Measurements from ENCODE around the gene VGLL4.

VGLL4 gene

DNA sequence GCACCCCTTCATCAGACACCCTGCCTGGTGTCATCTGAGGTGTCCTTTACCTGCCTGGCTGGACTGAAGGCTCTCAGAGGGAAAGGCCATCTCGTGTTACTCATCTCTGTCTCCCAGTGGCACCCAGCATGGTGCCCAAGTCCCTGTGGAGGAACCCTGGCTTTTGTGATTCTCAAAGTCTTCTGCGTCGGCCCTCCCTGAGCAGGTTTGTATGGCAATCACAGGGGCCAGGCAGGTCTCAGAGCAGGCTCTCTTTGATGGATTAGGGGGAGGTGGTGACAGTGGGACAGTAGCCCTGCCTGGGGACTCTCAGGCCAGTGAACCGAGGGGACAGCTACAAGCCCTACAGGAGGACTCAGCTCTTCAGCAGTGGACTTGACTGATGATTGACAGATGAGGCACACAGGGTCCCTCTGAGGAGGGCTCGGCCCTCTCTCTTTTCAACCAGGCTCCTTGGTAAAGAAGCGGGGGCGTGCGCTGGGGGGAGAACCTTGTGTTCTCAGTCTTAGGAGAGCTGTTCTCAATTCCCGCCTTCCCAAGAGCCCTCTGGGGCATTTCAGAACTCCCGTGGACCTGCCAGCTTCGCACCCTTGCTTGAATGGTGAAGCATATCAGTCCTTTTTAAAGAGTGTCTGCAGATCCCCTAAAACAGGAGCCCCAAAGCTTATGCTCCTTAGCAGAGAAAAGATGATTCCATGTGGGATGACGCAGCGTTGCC, 108.3 kb downstream of the VGLL4 start:
- ATAC-seq, result no peak

GRCh38 chr3:11534793-11535101, 109.0 kb downstream of the VGLL4 start:
- TF ChIP-seq ZNF70 (CRISPR knock-in tag; IDR thresholded peaks at IDR 0.05) (no peak), ESRRG (CRISPR knock-in tag; IDR thresholded peaks at IDR 0.05) (no peak), CSRNP3 (CRISPR knock-in tag; IDR thresholded peaks at IDR 0.05) (no peak), GLIS3 (CRISPR knock-in tag; IDR thresholded peaks at IDR 0.05) (no peak), SNAI2 (CRISPR knock-in tag; IDR thresholded peaks at IDR 0.05) (no peak), BACH2 (CRISPR knock-in tag; IDR thresholded peaks at IDR 0.05; ENCODE audit: borderline replicate concordance) (no peak), TOX (CRISPR knock-in tag; IDR thresholded peaks at IDR 0.05; ENCODE audit: borderline replicate concordance) (no peak), PPARA (CRISPR knock-in tag; IDR thresholded peaks at IDR 0.05; ENCODE audit: borderline replicate concordance) (no peak), ZC3H10 (CRISPR knock-in tag; IDR thresholded peaks at IDR 0.05) (no peak), ZNF565 (CRISPR knock-in tag; conservative IDR thresholded peaks at IDR 0.05; ENCODE audit: low read depth) (no peak), ZFP30 (CRISPR knock-in tag; IDR thresholded peaks at IDR 0.05) (no peak), RARB (CRISPR knock-in tag; IDR thresholded peaks at IDR 0.05) (no peak), ZNF8 (CRISPR knock-in tag; IDR thresholded peaks at IDR 0.05) (no peak), ISL1 (CRISPR knock-in tag; IDR thresholded peaks at IDR 0.05) (no peak), TCF4 (CRISPR knock-in tag; IDR thresholded peaks at IDR 0.05; ENCODE audit: borderline replicate concordance) (no peak), ARNTL (CRISPR knock-in tag; IDR thresholded peaks at IDR 0.05; ENCODE audit: borderline replicate concordance, low read depth) (no peak), TSHZ2 (CRISPR knock-in tag; IDR thresholded peaks at IDR 0.05) (no peak)
- TF ChIP-seq, protein P1, sequence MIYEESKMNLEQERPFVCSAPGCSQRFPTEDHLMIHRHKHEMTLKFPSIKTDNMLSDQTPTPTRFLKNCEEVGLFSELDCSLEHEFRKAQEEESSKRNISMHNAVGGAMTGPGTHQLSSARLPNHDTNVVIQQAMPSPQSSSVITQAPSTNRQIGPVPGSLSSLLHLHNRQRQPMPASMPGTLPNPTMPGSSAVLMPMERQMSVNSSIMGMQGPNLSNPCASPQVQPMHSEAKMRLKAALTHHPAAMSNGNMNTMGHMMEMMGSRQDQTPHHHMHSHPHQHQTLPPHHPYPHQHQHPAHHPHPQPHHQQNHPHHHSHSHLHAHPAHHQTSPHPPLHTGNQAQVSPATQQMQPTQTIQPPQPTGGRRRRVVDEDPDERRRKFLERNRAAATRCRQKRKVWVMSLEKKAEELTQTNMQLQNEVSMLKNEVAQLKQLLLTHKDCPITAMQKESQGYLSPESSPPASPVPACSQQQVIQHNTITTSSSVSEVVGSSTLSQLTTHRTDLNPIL (CRISPR knock-in tag; IDR thresholded peaks at IDR 0.05; ENCODE audit: low read depth), result no peak
- TF ChIP-seq, protein P2, sequence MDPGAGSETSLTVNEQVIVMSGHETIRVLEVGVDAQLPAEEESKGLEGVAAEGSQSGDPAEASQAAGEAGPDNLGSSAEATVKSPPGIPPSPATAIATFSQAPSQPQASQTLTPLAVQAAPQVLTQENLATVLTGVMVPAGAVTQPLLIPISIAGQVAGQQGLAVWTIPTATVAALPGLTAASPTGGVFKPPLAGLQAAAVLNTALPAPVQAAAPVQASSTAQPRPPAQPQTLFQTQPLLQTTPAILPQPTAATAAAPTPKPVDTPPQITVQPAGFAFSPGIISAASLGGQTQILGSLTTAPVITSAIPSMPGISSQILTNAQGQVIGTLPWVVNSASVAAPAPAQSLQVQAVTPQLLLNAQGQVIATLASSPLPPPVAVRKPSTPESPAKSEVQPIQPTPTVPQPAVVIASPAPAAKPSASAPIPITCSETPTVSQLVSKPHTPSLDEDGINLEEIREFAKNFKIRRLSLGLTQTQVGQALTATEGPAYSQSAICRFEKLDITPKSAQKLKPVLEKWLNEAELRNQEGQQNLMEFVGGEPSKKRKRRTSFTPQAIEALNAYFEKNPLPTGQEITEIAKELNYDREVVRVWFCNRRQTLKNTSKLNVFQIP (CRISPR knock-in tag; IDR thresholded peaks at IDR 0.05; ENCODE audit: borderline replicate concordance, low read depth), result no peak
- no peak for ATAC-seq

More for the DNA sequence above, 108.3 kb downstream of the VGLL4 start:
- TF ChIP-seq, protein P1 (CRISPR knock-in tag; IDR thresholded peaks at IDR 0.05; ENCODE audit: low read depth), result no peak
- no peak for TF ChIP-seq ISL1 (CRISPR knock-in tag; IDR thresholded peaks at IDR 0.05)
- no peak for TF ChIP-seq ZFP30 (CRISPR knock-in tag; IDR thresholded peaks at IDR 0.05)

DNA sequence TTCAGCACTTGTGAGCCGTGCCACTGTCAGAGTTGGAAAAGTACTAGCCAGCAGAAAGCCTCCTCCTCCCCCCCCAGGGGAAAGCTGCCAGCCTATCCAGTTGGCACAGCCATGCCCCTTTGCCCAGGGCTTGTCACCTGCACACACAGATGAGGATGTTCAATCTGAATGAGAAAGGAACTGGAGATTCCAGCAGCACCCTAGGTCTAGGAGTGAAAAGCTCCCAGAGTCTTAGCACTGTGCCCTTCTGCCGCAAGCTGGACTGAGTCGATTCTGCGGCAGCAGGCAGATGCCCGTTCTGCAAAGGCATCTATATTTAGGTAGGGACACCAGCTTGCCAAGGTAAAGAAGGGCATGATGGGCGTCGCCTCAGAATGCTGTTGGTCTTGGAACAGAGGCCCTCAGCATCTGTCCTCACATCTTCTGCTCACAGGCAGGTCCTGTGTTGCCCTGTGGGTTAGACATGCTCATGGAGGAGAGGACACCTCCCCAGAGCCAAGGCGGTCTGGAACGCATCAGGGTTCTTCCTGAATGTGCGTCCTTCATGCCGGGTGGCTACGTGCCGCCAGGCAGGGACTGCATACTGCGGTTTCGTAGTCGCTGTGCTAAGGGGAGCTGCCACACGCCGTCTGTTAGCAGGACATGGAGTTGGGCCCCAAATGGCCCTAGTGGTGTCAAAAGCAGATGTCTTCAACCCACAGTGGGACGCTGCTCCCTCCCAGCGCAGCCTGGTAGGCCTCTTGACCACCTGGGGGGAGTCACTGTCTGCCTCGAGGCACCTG, 109.5 kb downstream of the VGLL4 start:
- no peak for ATAC-seq
- TF ChIP-seq PPARA (CRISPR knock-in tag; IDR thresholded peaks at IDR 0.05; ENCODE audit: borderline replicate concordance) (no peak), ZNF8 (CRISPR knock-in tag; IDR thresholded peaks at IDR 0.05) (no peak), CSDC2 (CRISPR knock-in tag; IDR thresholded peaks at IDR 0.05) (no peak), CSRNP3 (CRISPR knock-in tag; IDR thresholded peaks at IDR 0.05) (no peak), TOX (CRISPR knock-in tag; IDR thresholded peaks at IDR 0.05; ENCODE audit: borderline replicate concordance) (no peak), ZC3H10 (CRISPR knock-in tag; IDR thresholded peaks at IDR 0.05) (no peak), SNAI2 (CRISPR knock-in tag; IDR thresholded peaks at IDR 0.05) (no peak), ZNF565 (CRISPR knock-in tag; conservative IDR thresholded peaks at IDR 0.05; ENCODE audit: low read depth) (no peak), ZNF70 (CRISPR knock-in tag; IDR thresholded peaks at IDR 0.05) (no peak), ARNTL (CRISPR knock-in tag; IDR thresholded peaks at IDR 0.05; ENCODE audit: borderline replicate concordance, low read depth) (no peak), RARB (CRISPR knock-in tag; IDR thresholded peaks at IDR 0.05) (no peak), ESRRG (CRISPR knock-in tag; IDR thresholded peaks at IDR 0.05) (no peak), OSR1 (CRISPR knock-in tag; IDR thresholded peaks at IDR 0.05) (no peak)
- TF ChIP-seq, protein P2 (CRISPR knock-in tag; IDR thresholded peaks at IDR 0.05; ENCODE audit: borderline replicate concordance, low read depth), result no peak
- TF ChIP-seq, protein P1 (CRISPR knock-in tag; IDR thresholded peaks at IDR 0.05; ENCODE audit: low read depth), result no peak

Data from SK-N-SH treated with all-trans-retinoic acid at 6 μM for 48 hours (cell line).